ENCODE measurements around the gene TNS4. TPM values are rescaled to one million over a fixed set of nuclear protein-coding genes. Genes with fewer than 3 reads are reported as not detected.
A peak's percentile ranks its signal among the peaks of the same experiment; 100 is the strongest.

TNS4 gene
- total and polyA plus RNA-seq, 4 experiments from 2014 or later, result 0.18 to 1.8 (median 0.29) TPM

- DNase-seq, result no peak
- Histone ChIP-seq H3K27ac (ENCODE audit: low read depth, low read length) (no peak overlapping the region), H3K9me3 (ENCODE audit: control insufficient read depth in 1 of 2, low read length in 2 of 2) (no peaks in the 10 kb centered on the region), H3K4me1 (ENCODE audit: insufficient read depth, low read length) (peaks cover 48% of the 10 kb centered on the region), H3K4me3 (ENCODE audit: low read length in 2 of 2) (no peak overlapping the region), H3K36me3 (ENCODE audit: insufficient read depth, low read length) (no peaks in the 10 kb centered on the region), H3K27me3 (ENCODE audit: insufficient read depth, low read length) (no peaks in the 10 kb centered on the region)
- peak overlapping the region in 2 of 7 donors; percentile 75 to 79 for H3K27ac Mint-ChIP-seq
- peaks cover 0 to 6% (median 0%) of the 10 kb centered on the region in 8 donors for H3K9me3 Mint-ChIP-seq
- CTCF ChIA-PET (ENCODE audit: partially characterized antibody), result interaction anchor here (1.0 to 16.7 kb wide), 12 partner anchors 9 to 146 kb away, joined by 3 to 192 read pairs (median 4); partner anchors contain the start of gene TOP2A
- intact Hi-C loops (cut with micrococcal nuclease), result no loop called here
- H3K27me3 Mint-ChIP-seq, result peaks cover 2 to 6% of the 10 kb centered on the region in 2 donors
- POLR2A ChIA-PET (ENCODE audit: partially characterized antibody), result interaction anchor here (0.8 to 2.4 kb wide), 4 partner anchors 22 to 105 kb away, joined by 4 to 12 read pairs (median 6); no protein-coding TSS in a partner anchor
- H3K4me3 Mint-ChIP-seq, result peak overlapping the region in 1 of 8 donors; percentile 22
- peaks cover 21 to 43% (median 34%) of the 10 kb centered on the region in 4 donors for H3K4me1 Mint-ChIP-seq
- H3K36me3 Mint-ChIP-seq, result peaks cover 0 to 6% of the 10 kb centered on the region in 2 donors
Observed at GRCh38 chr17:40448639-40449261, 52.7 kb downstream of the TNS4 start.

- no peak overlapping the region for H3K4me3 ChIP-seq (ENCODE audit: low read length in 2 of 2)
- ChIA-PET CTCF (ENCODE audit: partially characterized antibody) (interaction anchor here (1.0 to 16.7 kb wide), 13 partner anchors 9 to 145 kb away, joined by 3 to 192 read pairs (median 4); partner anchors contain the start of genes RARA and TOP2A), POLR2A (ENCODE audit: partially characterized antibody) (interaction anchor here (0.8 to 2.4 kb wide), 5 partner anchors 22 to 106 kb away, joined by 3 to 12 read pairs (median 4); no protein-coding TSS in a partner anchor)
- Mint-ChIP-seq H3K36me3 (peaks cover 0 to 6% of the 10 kb centered on the region in 2 donors), H3K4me1 (peaks cover 21 to 43% (median 34%) of the 10 kb centered on the region in 4 donors), H3K27me3 (peaks cover 2 to 6% of the 10 kb centered on the region in 2 donors), H3K27ac (peak overlapping the region in 4 of 7 donors; percentile 8 to 38 (median 14)), H3K4me3 (peak overlapping the region in 4 of 8 donors; percentile 13 to 31 (median 19)), H3K9me3 (peaks cover 0 to 6% (median 0%) of the 10 kb centered on the region in 8 donors)
- peaks cover 48% of the 10 kb centered on the region for H3K4me1 ChIP-seq (ENCODE audit: insufficient read depth, low read length)
- H3K9me3 ChIP-seq (ENCODE audit: control insufficient read depth in 1 of 2, low read length in 2 of 2), result no peaks in the 10 kb centered on the region
- intact Hi-C loops (cut with micrococcal nuclease), result no loop called here
- DNase-seq, result no peak
- no peaks in the 10 kb centered on the region for H3K36me3 ChIP-seq (ENCODE audit: insufficient read depth, low read length)
- no peaks in the 10 kb centered on the region for H3K27me3 ChIP-seq (ENCODE audit: insufficient read depth, low read length)
- H3K27ac ChIP-seq (ENCODE audit: low read depth, low read length), result no peak overlapping the region
Observed at GRCh38 chr17:40448213-40448638, 53.2 kb downstream of the TNS4 start.

- Mint-ChIP-seq H3K27ac (peak overlapping the region in 2 of 7 donors; percentile 8 to 38), H3K9me3 (peaks cover 0 to 6% (median 0%) of the 10 kb centered on the region in 8 donors), H3K27me3 (peaks cover 2 to 6% of the 10 kb centered on the region in 2 donors), H3K36me3 (peaks cover 0 to 6% of the 10 kb centered on the region in 2 donors), H3K4me1 (peaks cover 21 to 44% (median 34%) of the 10 kb centered on the region in 4 donors), H3K4me3 (peak overlapping the region in 5 of 8 donors; percentile 7 to 37 (median 16))
- no peaks in the 10 kb centered on the region for H3K27me3 ChIP-seq (ENCODE audit: insufficient read depth, low read length)
- DNase-seq, result no peak
- H3K4me3 ChIP-seq (ENCODE audit: low read length in 2 of 2), result no peak overlapping the region
- ChIA-PET POLR2A (ENCODE audit: partially characterized antibody) (interaction anchor here (1.0 to 2.4 kb wide), 4 partner anchors 33 to 85 kb away, joined by 3 to 12 read pairs (median 5); no protein-coding TSS in a partner anchor), CTCF (ENCODE audit: partially characterized antibody) (interaction anchor here (0.5 to 16.7 kb wide), 13 partner anchors 10 to 172 kb away, joined by 3 to 192 read pairs (median 4); partner anchors contain the start of genes RARA and TOP2A)
- peaks cover 51% of the 10 kb centered on the region for H3K4me1 ChIP-seq (ENCODE audit: insufficient read depth, low read length)
- no peaks in the 10 kb centered on the region for H3K36me3 ChIP-seq (ENCODE audit: insufficient read depth, low read length)
- intact Hi-C loops (cut with micrococcal nuclease), result no loop called here
- H3K27ac ChIP-seq (ENCODE audit: low read depth, low read length), result no peak overlapping the region
- no peaks in the 10 kb centered on the region for H3K9me3 ChIP-seq (ENCODE audit: control insufficient read depth in 1 of 2, low read length in 2 of 2)
Observed at GRCh38 chr17:40447806-40448205, 53.6 kb downstream of the TNS4 start.

GRCh38 chr17:40447148-40447644 lies 54.2 kb downstream of the TNS4 start:
- Histone ChIP-seq H3K4me1 (ENCODE audit: insufficient read depth, low read length) (peaks cover 54% of the 10 kb centered on the region), H3K27ac (ENCODE audit: low read depth, low read length) (no peak overlapping the region), H3K4me3 (ENCODE audit: low read length in 2 of 2) (no peak overlapping the region), H3K9me3 (ENCODE audit: control insufficient read depth in 1 of 2, low read length in 2 of 2) (no peaks in the 10 kb centered on the region), H3K36me3 (ENCODE audit: insufficient read depth, low read length) (no peaks in the 10 kb centered on the region), H3K27me3 (ENCODE audit: insufficient read depth, low read length) (no peaks in the 10 kb centered on the region)
- Mint-ChIP-seq H3K27me3 (peaks cover 2 to 6% of the 10 kb centered on the region in 2 donors), H3K36me3 (peaks cover 0 to 6% of the 10 kb centered on the region in 2 donors), H3K27ac (no peak overlapping the region), H3K4me1 (peaks cover 21 to 50% (median 36%) of the 10 kb centered on the region in 4 donors), H3K4me3 (peak overlapping the region in 1 of 8 donors; percentile 31), H3K9me3 (peaks cover 0 to 6% (median 0%) of the 10 kb centered on the region in 8 donors)
- DNase-seq, result no peak
- CTCF ChIA-PET (ENCODE audit: partially characterized antibody), result interaction anchor here (0.5 to 16.7 kb wide), 12 partner anchors 10 to 172 kb away, joined by 3 to 192 read pairs (median 4); partner anchors contain the start of genes RARA and TOP2A
- intact Hi-C loops (cut with micrococcal nuclease), result no loop called here
- POLR2A ChIA-PET (ENCODE audit: partially characterized antibody), result interaction anchor here (0.9 to 1.4 kb wide), 5 partner anchors 32 to 94 kb away, joined by 3 to 5 read pairs (median 4); no protein-coding TSS in a partner anchor

GRCh38 chr17:40445751-40446468 lies 55.5 kb downstream of the TNS4 start:
- H3K36me3 ChIP-seq (ENCODE audit: insufficient read depth, low read length), result no peaks in the 10 kb centered on the region
- peak overlapping the region in 6 of 8 donors; percentile 36 to 97 (median 84) for H3K4me3 Mint-ChIP-seq
- H3K27ac Mint-ChIP-seq, result peak overlapping the region in 6 of 7 donors; percentile 15 to 97 (median 92)
- no peak overlapping the region for H3K27ac ChIP-seq (ENCODE audit: low read depth, low read length)
- H3K36me3 Mint-ChIP-seq, result peaks cover 0 to 6% of the 10 kb centered on the region in 2 donors
- DNase-seq, result no peak
- peaks cover 2 to 6% of the 10 kb centered on the region in 2 donors for H3K27me3 Mint-ChIP-seq
- ChIA-PET POLR2A (ENCODE audit: partially characterized antibody) (interaction anchor here (0.6 to 2.7 kb wide), 6 partner anchors 17 to 114 kb away, joined by 3 to 16 read pairs (median 4); partner anchors contain the start of gene TOP2A), CTCF (ENCODE audit: partially characterized antibody) (interaction anchor here (0.6 to 16.7 kb wide), 8 partner anchors 10 to 115 kb away, joined by 4 to 192 read pairs (median 13); partner anchors contain the start of gene TOP2A)
- peaks cover 25 to 54% (median 36%) of the 10 kb centered on the region in 4 donors for H3K4me1 Mint-ChIP-seq
- H3K9me3 Mint-ChIP-seq, result peaks cover 0 to 6% (median 0%) of the 10 kb centered on the region in 8 donors
- intact Hi-C loops (cut with micrococcal nuclease), result no loop called here
- no peaks in the 10 kb centered on the region for H3K9me3 ChIP-seq (ENCODE audit: control insufficient read depth in 1 of 2, low read length in 2 of 2)
- H3K27me3 ChIP-seq (ENCODE audit: insufficient read depth, low read length), result no peaks in the 10 kb centered on the region
- H3K4me3 ChIP-seq (ENCODE audit: low read length in 2 of 2), result peak overlapping the region; percentile 1 to 37
- peaks cover 54% of the 10 kb centered on the region for H3K4me1 ChIP-seq (ENCODE audit: insufficient read depth, low read length)

- H3K9me3 ChIP-seq (ENCODE audit: control insufficient read depth in 1 of 2, low read length in 2 of 2), result no peaks in the 10 kb centered on the region
- peak overlapping the region; percentile 67 to 73 for H3K4me3 ChIP-seq (ENCODE audit: low read length in 2 of 2)
- H3K27me3 ChIP-seq (ENCODE audit: insufficient read depth, low read length), result no peaks in the 10 kb centered on the region
- Mint-ChIP-seq H3K36me3 (peaks cover 0 to 6% of the 10 kb centered on the region in 2 donors), H3K27ac (peak overlapping the region; percentile 85 to 97 (median 93)), H3K27me3 (peaks cover 2 to 6% of the 10 kb centered on the region in 2 donors), H3K9me3 (peaks cover 0 to 6% (median 0%) of the 10 kb centered on the region in 8 donors), H3K4me3 (peak overlapping the region; percentile 80 to 97 (median 86)), H3K4me1 (peaks cover 25 to 53% (median 36%) of the 10 kb centered on the region in 4 donors)
- intact Hi-C loops (cut with micrococcal nuclease), result loop anchor here (1.0 to 5.0 kb wide), 5 partner anchors 38 to 89 kb away; no protein-coding TSS in a partner anchor
- H3K4me1 ChIP-seq (ENCODE audit: insufficient read depth, low read length), result peaks cover 52% of the 10 kb centered on the region
- ChIA-PET CTCF (ENCODE audit: partially characterized antibody) (interaction anchor here (0.6 to 16.7 kb wide), 25 partner anchors 8 to 172 kb away, joined by 3 to 192 read pairs (median 5); partner anchors contain the start of gene TOP2A), POLR2A (ENCODE audit: partially characterized antibody) (interaction anchor here (0.6 to 5.3 kb wide), 17 partner anchors 11 to 116 kb away, joined by 3 to 75 read pairs (median 5); partner anchors contain the start of gene TOP2A)
- DNase-seq, result no peak
- H3K27ac ChIP-seq (ENCODE audit: low read depth, low read length), result peak overlapping the region; percentile 37
- H3K36me3 ChIP-seq (ENCODE audit: insufficient read depth, low read length), result no peaks in the 10 kb centered on the region
Observed at GRCh38 chr17:40443988-40444899, 57.2 kb downstream of the TNS4 start.
